K562 (cell line): ENCODE data around the gene ASIC1. TPM values are rescaled to one million over a fixed set of nuclear protein-coding genes. Genes with fewer than 3 reads are reported as not detected.

Source experiments
- CREB1 ChIP-seq, 2 experiments: sonication (generic) in 1 of 2; formaldehyde crosslinking in 1 of 2; IDR thresholded peaks; 2 replicates each; pipeline versions ENCODE4 v1.6.1 to v1.8.0; 2012 to 2022; ENCODE audit warnings: inconsistent platforms in 1 of 2, mild to moderate bottlenecking in 1 of 2, missing genetic modification reagents in 1 of 2, moderate library complexity in 1 of 2
- DLX4 ChIP-seq: fragments of 250-450 bp; sonication (Bioruptor Pico); IDR thresholded peaks from 2 replicates; pipeline ENCODE4 v1.6.1; 2021; ENCODE audit warnings: mild to moderate bottlenecking
- MYBL2 ChIP-seq, 2 experiments: fragments of 450-650 bp in 1 of 2; sonication (generic) in 1 of 2; formaldehyde crosslinking in 1 of 2; IDR thresholded peaks; 2 replicates each; pipeline versions ENCODE4 v1.6.1 to v1.8.1; 2017 to 2022; ENCODE audit warnings: borderline replicate concordance in 1 of 2, inconsistent platforms in 1 of 2, low read depth in 1 of 2, mild to moderate bottlenecking in 1 of 2, missing genetic modification reagents in 1 of 2, moderate library complexity in 1 of 2
- TOE1 ChIP-seq, 2 experiments: fragments of 450-650 bp in 1 of 2; sonication (generic) in 1 of 2; formaldehyde crosslinking in 1 of 2; IDR thresholded peaks; 2 replicates each; pipeline versions ENCODE4 v1.7.1 to v1.8.0; 2016 to 2022; ENCODE audit warnings: borderline replicate concordance in 2 of 2, mild to moderate bottlenecking in 2 of 2, antibody characterized with exemption in 1 of 2, inconsistent platforms in 1 of 2, low read depth in 1 of 2, missing genetic modification reagents in 1 of 2, moderate library complexity in 1 of 2
- TRIM28 ChIP-seq: fragments of 450-650 bp; IDR thresholded peaks from 2 replicates; pipeline ENCODE4 v1.6.1; 2017
- ZNF263 ChIP-seq: sonication (generic); formaldehyde crosslinking; IDR thresholded peaks from 2 replicates; pipeline ENCODE4 v1.8.0; 2022; ENCODE audit warnings: mild to moderate bottlenecking, missing genetic modification reagents, borderline replicate concordance
- ZNF609 ChIP-seq: sonication (generic); formaldehyde crosslinking; IDR thresholded peaks from 2 replicates; pipeline ENCODE4 v1.8.1; 2023; ENCODE audit warnings: missing genetic modification reagents, mild to moderate bottlenecking, borderline replicate concordance
- polyA plus RNA-seq, 8 experiments: library from polyadenylated mRNA; depleted of rRNA in 4 of 8; stranded (reverse) in 5 of 8; unstranded in 3 of 8; fragments of >200 nt; fragmentation: Nextera tagmentation in 2 of 8; fragmentation: Illumina TruSeq in 1 of 8; extraction: Ambion mirVana in 2 of 8; extraction: Trizol in 1 of 8; gene quantifications; 2 replicates each; pipeline versions ENCODE4 v1.2.1 to v1.2.3, GENCODE V29; 2011 to 2014; ENCODE audit warnings: inconsistent platforms in 1 of 8, missing spikeins in 1 of 8
- total RNA-seq, 7 experiments: library from RNA; depleted of rRNA in 6 of 7; stranded (reverse); fragments of >200 nt in 6 of 7; fragmentation: Illumina TruSeq in 2 of 7; extraction: Trizol in 2 of 7; gene quantifications; 2 replicates each; pipeline versions ENCODE4 v1.2.1 to v1.2.3, GENCODE V29; 2011 to 2021; ENCODE audit warnings: low replicate concordance in 1 of 7
- TF ChIP-seq, protein P1 (sequence below), 3 experiments: fragments of 200-800 bp in 1 of 3; fragments of 250-450 bp in 1 of 3; fragments of 450-650 bp in 1 of 3; sonication (Bioruptor Pico) in 1 of 3; sonication (Bioruptor generic) in 1 of 3; formaldehyde crosslinking in 1 of 3; IDR thresholded peaks; 2 replicates each; pipeline versions ENCODE4 v1.6.1 to v1.8.0; 2016 to 2022; ENCODE audit warnings: mild to moderate bottlenecking in 2 of 3, missing genetic modification characterization in 2 of 3, missing compliant biosample characterization in 1 of 3, moderate library complexity in 1 of 3

The ASIC1 gene
- total and polyA plus RNA-seq, 9 of the 15 experiments (the other 6 are each of a cell fraction or from before 2014, with no cell fraction given), result 0.01 to 1.7 (median 0.45) TPM

DNA sequence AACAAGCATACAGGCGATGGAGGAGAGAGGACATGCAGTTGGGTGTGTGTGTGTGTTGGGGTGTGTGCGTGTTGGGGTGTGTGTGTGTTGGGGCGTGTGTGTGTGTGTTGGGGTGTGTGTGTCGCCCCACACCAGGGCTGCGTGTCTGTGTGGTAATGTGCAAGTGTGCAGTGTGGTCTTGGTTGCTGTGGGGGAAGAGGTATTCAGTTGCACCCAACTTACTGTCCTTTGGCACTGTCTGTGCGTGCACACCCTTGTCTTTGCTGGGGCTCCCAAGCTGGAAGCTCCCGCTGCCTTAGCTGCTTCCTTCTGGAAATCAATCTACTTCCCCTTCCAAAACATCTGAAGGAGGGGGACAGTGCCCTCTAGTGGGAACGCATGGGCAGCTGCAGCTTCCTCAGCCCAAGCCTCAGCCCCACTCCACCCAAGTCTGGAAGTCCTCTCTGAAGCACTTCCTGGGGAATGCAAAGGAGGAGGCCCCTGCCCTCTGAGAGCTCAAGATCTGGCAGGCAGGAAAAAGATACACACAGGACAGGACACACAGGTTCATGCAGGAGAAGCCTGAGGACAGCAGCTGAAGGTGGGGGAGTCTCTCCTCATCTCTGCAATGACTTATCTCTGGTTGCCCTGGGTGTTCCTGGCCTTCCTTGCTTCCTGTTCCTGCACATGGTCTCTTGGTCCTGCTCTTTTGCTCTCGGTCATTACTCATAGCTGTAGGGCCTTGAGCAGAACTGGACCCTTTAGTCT, 13.1 kb downstream of the ASIC1 start (continued):
- TF ChIP-seq, protein P1, sequence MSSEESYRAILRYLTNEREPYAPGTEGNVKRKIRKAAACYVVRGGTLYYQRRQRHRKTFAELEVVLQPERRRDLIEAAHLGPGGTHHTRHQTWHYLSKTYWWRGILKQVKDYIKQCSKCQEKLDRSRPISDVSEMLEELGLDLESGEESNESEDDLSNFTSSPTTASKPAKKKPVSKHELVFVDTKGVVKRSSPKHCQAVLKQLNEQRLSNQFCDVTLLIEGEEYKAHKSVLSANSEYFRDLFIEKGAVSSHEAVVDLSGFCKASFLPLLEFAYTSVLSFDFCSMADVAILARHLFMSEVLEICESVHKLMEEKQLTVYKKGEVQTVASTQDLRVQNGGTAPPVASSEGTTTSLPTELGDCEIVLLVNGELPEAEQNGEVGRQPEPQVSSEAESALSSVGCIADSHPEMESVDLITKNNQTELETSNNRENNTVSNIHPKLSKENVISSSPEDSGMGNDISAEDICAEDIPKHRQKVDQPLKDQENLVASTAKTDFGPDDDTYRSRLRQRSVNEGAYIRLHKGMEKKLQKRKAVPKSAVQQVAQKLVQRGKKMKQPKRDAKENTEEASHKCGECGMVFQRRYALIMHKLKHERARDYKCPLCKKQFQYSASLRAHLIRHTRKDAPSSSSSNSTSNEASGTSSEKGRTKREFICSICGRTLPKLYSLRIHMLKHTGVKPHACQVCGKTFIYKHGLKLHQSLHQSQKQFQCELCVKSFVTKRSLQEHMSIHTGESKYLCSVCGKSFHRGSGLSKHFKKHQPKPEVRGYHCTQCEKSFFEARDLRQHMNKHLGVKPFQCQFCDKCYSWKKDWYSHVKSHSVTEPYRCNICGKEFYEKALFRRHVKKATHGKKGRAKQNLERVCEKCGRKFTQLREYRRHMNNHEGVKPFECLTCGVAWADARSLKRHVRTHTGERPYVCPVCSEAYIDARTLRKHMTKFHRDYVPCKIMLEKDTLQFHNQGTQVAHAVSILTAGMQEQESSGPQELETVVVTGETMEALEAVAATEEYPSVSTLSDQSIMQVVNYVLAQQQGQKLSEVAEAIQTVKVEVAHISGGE (CRISPR knock-in tag; IDR thresholded peaks at IDR 0.05), result peak in 1 of 3 experiments; percentile 75; a peak in 2 of 6 replicates
- TF ChIP-seq ZNF263 (CRISPR knock-in tag) (peak; percentile 62; the same call in 1 of the 2 replicates), DLX4 (CRISPR knock-in tag) (no peak), ZNF609 (0 out of 2 replicates have a peak, but pooled peaks have one; percentile 52), TOE1 (IDR thresholded peaks at IDR 0.05; ENCODE audit: borderline replicate concordance) (no peak), TOE1 (CRISPR knock-in tag; IDR thresholded peaks at IDR 0.05; ENCODE audit: borderline replicate concordance, low read depth) (peak; percentile 78; the same call in 1 of the 2 replicates), TRIM28 (0 out of 2 replicates have a peak, but pooled peaks have one; percentile 18), CREB1 (IDR thresholded peaks at IDR 0.05) (no peak), CREB1 (CRISPR knock-in tag; IDR thresholded peaks at IDR 0.05) (0 out of 2 replicates have a peak, but pooled peaks have one; percentile 26), MYBL2 (IDR thresholded peaks at IDR 0.05; ENCODE audit: low read depth) (no peak), MYBL2 (CRISPR knock-in tag; IDR thresholded peaks at IDR 0.05; ENCODE audit: borderline replicate concordance) (no peak)
